Gastroesophageal sphincter (tissue), 3 donors: ENCODE data around the gene ANKS6.

ENCODE experiments used
- POLR2A ChIP-seq, 2 donors: fragments of 450-650 bp; IDR thresholded peaks; one replicate each; pipeline ENCODE4 v1.6.1; 2017; ENCODE audit warnings: antibody characterized with exemption in 2 of 2, mild to moderate bottlenecking in 2 of 2, moderate library complexity in 1 of 2
- POLR2AphosphoS5 ChIP-seq: sonication (generic); formaldehyde crosslinking; IDR thresholded peaks from one replicate; pipeline ENCODE4 v1.6.1; 2017; ENCODE audit warnings: antibody characterized with exemption
- TF ChIP-seq, protein P1 (sequence below), 4 experiments: fragments of 200-600 bp in 2 of 4; fragments of 450-650 bp in 2 of 4; sonication (generic) in 1 of 4; IDR thresholded peaks; one replicate each; pipeline ENCODE4 v1.5.1; 2017 to 2019; ENCODE audit warnings: antibody characterized with exemption in 4 of 4, mild to moderate bottlenecking in 2 of 4, moderate library complexity in 2 of 4

DNA sequence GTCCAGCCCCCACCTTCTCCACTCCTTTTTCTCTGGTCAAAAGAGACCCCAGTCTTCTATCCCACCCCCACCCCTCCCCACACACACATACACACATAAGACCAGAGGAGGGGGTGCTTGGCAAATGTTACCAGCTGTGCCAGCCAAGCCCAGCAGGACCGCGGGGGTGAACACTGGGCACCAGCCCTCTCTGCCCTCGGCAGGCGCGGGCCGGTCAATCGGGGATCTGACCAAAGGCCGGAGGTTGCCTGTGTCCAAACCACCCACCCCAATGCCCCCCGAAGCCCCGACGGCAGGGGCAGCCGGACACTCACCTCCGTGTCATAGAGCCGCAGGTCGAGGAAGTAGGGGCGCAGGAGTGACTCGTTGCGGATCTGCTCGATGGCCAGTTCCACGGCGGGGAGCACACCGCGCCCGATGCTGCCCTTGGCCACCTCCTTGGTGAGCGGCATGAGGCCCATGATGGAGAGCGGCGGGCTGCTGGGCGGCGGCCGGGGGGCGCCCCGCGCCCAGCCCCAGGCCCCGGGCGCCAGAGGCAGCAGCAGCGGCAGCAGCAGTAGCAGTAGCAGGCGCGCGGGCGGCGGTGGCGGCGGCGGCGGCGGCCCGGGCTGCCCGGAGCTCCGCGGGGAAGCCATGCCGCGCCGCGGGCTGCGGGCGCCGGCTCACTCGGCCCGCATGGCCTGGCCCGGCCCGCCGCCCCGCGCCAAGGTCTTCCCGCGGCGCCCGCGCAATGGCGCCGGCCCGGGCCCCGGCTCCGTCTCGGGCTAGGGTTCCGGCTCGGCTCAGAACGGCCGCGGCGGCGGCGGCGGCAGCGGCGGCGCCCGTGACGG lies 88.0 kb downstream of the ANKS6 start:
- TF ChIP-seq, protein P1, sequence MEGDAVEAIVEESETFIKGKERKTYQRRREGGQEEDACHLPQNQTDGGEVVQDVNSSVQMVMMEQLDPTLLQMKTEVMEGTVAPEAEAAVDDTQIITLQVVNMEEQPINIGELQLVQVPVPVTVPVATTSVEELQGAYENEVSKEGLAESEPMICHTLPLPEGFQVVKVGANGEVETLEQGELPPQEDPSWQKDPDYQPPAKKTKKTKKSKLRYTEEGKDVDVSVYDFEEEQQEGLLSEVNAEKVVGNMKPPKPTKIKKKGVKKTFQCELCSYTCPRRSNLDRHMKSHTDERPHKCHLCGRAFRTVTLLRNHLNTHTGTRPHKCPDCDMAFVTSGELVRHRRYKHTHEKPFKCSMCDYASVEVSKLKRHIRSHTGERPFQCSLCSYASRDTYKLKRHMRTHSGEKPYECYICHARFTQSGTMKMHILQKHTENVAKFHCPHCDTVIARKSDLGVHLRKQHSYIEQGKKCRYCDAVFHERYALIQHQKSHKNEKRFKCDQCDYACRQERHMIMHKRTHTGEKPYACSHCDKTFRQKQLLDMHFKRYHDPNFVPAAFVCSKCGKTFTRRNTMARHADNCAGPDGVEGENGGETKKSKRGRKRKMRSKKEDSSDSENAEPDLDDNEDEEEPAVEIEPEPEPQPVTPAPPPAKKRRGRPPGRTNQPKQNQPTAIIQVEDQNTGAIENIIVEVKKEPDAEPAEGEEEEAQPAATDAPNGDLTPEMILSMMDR (IDR thresholded peaks at IDR 0.05): no peak
- TF ChIP-seq POLR2AphosphoS5: no peak
- TF ChIP-seq POLR2A (IDR thresholded peaks at IDR 0.05): no peak
